ENCODE measurements around the gene C11orf24.

Gene C11orf24

DNA sequence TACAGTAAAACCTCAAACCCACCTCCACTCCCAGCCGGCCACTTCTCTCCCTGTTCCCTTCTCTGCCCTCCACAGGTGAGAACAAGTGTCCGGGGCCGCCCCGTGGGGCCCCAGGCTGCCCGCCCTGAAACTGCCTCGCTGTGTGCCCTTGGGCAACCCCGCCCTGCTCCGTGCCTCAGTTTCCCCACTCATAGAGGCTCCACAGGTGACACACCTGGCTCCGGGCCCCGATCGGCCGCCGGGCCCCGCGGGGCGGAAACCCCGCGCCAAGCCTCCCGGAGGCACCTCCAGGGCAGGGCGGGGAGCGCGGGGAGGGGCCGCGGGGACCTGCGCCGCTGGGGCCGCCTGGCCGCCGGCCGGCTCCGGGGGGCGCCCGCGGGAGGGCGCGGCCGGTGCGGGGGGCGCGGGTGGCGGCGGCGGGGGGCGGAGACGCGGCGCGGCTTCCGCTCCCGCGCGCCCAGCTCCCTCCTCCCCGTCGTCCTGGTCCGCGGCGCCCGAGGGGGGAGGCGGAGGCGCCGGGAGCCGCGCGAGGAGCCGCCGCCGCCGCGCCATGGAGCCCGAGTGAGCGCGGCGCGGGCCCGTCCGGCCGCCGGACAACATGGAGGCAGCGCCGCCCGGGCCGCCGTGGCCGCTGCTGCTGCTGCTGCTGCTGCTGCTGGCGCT is 40.5 kb upstream of the C11orf24 start, which contains the start of gene LRP5:
LRP5 (plus strand) TSS at position 475 of the 663 bp plus-strand sequence; CDS start at position 599, 124 bp downstream.
- Histone ChIP-seq H3K9me3 (ENCODE audit: low read depth, low read length) (no peaks in the 10 kb centered on the region), H3K27ac (0 out of 2 replicates have a peak within 1 kb of the TSS, but pooled peaks have one; percentile 76), H3K36me3 (ENCODE audit: insufficient read depth, low read length) (no peaks in the 10 kb centered on the region), H3K9ac (ENCODE audit: insufficient read length) (peak within 1 kb of the TSS; percentile 76), H3K4me3 (peak within 1 kb of the TSS; percentile 98)
- DNase-seq (ENCODE audit: low read depth, low spot score) = no peak
- TF ChIP-seq POLR2AphosphoS5 (IDR thresholded peaks at IDR 0.05; ENCODE audit: borderline replicate concordance, low read depth, low read length) (no peak), EZH2 (IDR thresholded peaks at IDR 0.05) (no peak), FOXP2 (optimal IDR thresholded peaks at IDR 0.05; ENCODE audit: control extremely low read depth, extremely low read length, insufficient read depth) (no peak)

DNA sequence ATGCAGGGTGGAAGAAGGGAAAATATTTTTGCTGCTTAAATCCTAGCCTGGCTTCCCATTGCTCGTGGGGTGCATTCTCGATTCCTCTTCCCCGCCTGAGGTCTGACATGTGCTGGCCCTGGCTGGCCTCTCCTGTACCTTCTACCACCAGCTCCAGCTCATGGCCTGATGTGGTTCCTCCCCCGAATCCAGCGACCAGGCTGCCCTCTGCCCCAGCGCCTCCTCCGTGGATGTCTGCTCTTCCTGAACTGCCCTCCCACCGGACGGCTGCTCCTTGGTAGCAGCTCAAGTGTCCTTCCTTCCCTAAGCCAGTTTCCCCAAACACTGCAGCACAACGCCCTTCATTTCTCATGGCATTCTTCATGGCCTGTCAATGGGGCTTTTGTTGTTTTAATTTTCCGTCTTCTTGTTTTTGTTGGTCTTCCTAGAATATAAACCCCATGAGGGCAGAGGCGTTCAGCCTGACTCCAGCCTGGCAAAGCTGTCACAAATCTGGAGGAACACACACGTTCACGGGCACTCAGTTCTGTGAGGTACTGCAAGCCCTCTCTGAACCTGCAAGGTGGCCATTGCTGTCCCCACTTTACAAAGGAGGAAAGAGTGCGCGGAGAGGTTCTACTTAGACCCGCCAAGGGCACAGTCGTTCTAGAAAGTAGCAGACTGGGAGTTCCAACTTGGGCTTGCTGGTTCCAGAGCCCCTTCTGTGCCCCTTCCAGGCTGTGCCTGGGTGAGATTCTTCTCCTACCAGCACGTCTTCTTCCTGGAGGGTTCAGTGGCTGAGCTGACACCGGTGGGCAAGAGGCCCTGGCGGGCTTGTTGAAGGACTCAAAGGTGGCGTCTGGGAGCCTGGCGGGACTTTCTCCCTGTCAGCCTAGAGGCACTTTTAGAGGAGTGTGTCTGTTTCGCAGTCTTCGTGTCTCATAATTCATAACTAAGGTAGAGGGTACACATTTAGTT is 39.7 kb upstream of the C11orf24 start:
- no peak overlapping the region for H3K9ac ChIP-seq (ENCODE audit: insufficient read length)
- DNase-seq (ENCODE audit: low read depth, low spot score) = no peak
- 0 out of 2 replicates have a peak overlapping the region, but pooled peaks have one; percentile 13 for H3K27ac ChIP-seq
- H3K36me3 ChIP-seq (ENCODE audit: insufficient read depth, low read length) = no peaks in the 10 kb centered on the region
- H3K4me3 ChIP-seq = no peak overlapping the region
- H3K9me3 ChIP-seq (ENCODE audit: low read depth, low read length) = no peaks in the 10 kb centered on the region
- TF ChIP-seq FOXP2 (optimal IDR thresholded peaks at IDR 0.05; ENCODE audit: control extremely low read depth, extremely low read length, insufficient read depth) (no peak), POLR2AphosphoS5 (IDR thresholded peaks at IDR 0.05; ENCODE audit: borderline replicate concordance, low read depth, low read length) (no peak), EZH2 (IDR thresholded peaks at IDR 0.05) (no peak)

DNA sequence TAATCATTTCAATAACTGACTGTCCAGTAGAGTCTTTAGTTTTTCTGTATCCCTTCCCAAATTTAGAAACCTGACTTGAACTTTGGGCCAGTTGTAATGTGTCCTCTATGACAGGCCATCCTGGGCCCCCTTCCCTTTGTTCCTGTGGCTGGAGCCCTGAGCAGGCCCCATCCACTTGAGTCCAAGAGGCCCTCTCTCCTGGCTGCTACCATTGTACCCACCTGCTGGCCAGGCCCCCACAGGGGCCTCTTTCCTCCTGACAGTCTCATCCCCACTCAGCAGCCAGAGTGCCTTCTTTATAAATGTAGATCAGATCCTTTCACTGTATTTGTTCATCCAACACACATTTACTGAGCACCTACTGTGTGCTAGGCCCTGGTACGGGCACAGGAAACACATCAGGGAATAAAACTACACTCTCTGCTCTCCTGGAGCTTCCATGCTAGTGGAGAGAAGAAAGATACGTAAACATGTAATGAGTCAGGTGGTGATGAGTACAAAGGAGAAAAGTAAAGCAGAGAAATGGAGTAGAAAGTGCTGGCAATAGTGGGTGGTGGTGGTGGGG is 37.9 kb upstream of the C11orf24 start:
- Histone ChIP-seq H3K27ac (no peak overlapping the region), H3K9ac (ENCODE audit: insufficient read length) (no peak overlapping the region), H3K4me3 (no peak overlapping the region), H3K36me3 (ENCODE audit: insufficient read depth, low read length) (no peaks in the 10 kb centered on the region), H3K9me3 (ENCODE audit: low read depth, low read length) (no peaks in the 10 kb centered on the region)
- TF ChIP-seq EZH2 (IDR thresholded peaks at IDR 0.05) (no peak), FOXP2 (optimal IDR thresholded peaks at IDR 0.05; ENCODE audit: control extremely low read depth, extremely low read length, insufficient read depth) (no peak), POLR2AphosphoS5 (IDR thresholded peaks at IDR 0.05; ENCODE audit: borderline replicate concordance, low read depth, low read length) (no peak)
- no peak for DNase-seq (ENCODE audit: low read depth, low spot score)

DNA sequence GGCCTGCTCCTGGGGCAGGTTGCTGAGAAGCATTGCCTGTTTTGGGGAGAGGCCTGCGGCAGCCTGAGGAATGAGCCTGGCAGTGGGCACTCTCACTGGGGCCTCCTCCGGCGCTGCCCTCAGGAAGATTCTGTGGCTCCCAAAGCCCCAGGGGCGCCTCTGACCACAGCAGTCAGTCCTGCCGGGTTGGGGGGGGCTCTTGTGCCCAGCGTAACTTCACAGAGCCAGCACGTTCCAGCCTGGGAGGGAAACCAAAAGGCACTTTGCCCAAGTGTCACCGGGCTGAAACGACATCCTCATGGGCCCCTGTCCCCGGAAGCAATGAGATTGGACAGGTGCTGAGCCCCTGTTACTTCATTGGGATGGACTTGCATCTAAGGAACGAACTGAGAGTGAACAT is 36.3 kb upstream of the C11orf24 start:
- TF ChIP-seq EZH2 (IDR thresholded peaks at IDR 0.05) (no peak), FOXP2 (optimal IDR thresholded peaks at IDR 0.05; ENCODE audit: control extremely low read depth, extremely low read length, insufficient read depth) (no peak), POLR2AphosphoS5 (IDR thresholded peaks at IDR 0.05; ENCODE audit: borderline replicate concordance, low read depth, low read length) (no peak)
- H3K27ac ChIP-seq = no peak overlapping the region
- no peak overlapping the region for H3K4me3 ChIP-seq
- no peak for DNase-seq (ENCODE audit: low read depth, low spot score)
- no peaks in the 10 kb centered on the region for H3K36me3 ChIP-seq (ENCODE audit: insufficient read depth, low read length)
- H3K9me3 ChIP-seq (ENCODE audit: low read depth, low read length) = no peaks in the 10 kb centered on the region
- no peak overlapping the region for H3K9ac ChIP-seq (ENCODE audit: insufficient read length)

DNA sequence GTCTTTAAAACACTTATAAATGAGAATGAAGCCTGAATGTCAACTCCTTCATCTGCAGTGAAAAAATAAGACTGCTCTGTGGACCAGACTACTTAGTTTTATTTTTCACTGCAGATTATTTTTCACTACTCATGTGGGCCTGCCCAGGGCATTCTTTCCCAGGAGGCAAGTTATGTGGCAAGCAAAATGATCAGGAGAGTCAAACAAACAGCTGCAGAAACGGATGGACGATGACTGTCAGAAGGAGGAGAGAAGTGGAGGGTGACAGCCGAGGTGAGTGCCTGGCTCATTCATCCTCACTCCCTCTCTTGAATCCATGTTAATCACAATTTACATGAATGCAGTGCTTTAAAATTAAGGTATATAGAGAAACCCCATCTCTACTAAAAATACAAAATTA is 34.9 kb upstream of the C11orf24 start:
- H3K4me3 ChIP-seq = no peak overlapping the region

DNA sequence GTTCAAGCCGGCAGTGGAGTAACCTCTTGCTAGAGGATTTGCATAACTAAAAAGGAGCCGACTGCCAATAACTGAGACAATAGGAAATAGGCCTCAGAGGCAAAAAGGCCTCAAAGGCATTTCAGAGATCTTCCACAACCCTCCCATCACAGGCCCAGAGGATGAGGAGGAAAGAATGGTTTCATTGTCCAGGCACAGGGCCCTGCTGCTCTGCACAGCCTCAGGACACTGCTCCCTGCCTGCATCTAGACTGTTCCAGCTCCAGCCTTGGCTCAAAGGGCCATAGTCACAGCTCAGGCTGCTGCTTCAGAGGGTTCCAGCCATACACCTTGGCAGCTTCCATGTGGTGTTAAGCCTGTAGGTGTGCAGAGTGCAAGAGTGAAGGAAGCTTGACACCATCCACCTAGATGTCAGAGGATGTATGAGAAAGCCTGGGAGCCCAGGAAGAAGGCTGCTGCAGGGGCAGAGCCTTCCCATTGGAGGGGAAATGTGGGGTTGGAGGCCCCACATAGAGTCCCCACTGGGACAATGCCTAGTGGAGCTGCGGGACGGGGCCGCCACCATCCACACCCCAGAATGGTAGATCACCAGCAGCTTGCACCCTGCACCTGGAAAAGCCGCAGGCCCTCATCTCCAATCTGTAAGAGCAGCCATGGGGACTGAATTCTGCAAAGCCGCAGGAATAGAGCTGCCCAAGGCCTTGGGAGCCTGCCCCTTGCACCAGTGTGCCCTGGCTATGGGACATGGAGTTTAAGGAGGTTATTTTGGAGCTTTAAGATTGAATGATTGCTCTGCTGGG is 32.4 kb upstream of the C11orf24 start:
- Histone ChIP-seq H3K9ac (ENCODE audit: insufficient read length) (no peak overlapping the region), H3K9me3 (ENCODE audit: low read depth, low read length) (no peaks in the 10 kb centered on the region), H3K27ac (no peak overlapping the region), H3K4me3 (no peak overlapping the region), H3K36me3 (ENCODE audit: insufficient read depth, low read length) (no peaks in the 10 kb centered on the region)
- TF ChIP-seq POLR2AphosphoS5 (IDR thresholded peaks at IDR 0.05; ENCODE audit: borderline replicate concordance, low read depth, low read length) = no peak
- no peak for TF ChIP-seq FOXP2 (optimal IDR thresholded peaks at IDR 0.05; ENCODE audit: control extremely low read depth, extremely low read length, insufficient read depth)
- DNase-seq (ENCODE audit: low read depth, low spot score) = no peak

More for the DNA sequence above, 34.9 kb upstream of the C11orf24 start:
- Histone ChIP-seq H3K9me3 (ENCODE audit: low read depth, low read length) (no peaks in the 10 kb centered on the region), H3K27ac (no peak overlapping the region), H3K36me3 (ENCODE audit: insufficient read depth, low read length) (no peaks in the 10 kb centered on the region), H3K9ac (ENCODE audit: insufficient read length) (no peak overlapping the region)
- TF ChIP-seq FOXP2 (optimal IDR thresholded peaks at IDR 0.05; ENCODE audit: control extremely low read depth, extremely low read length, insufficient read depth) (no peak), POLR2AphosphoS5 (IDR thresholded peaks at IDR 0.05; ENCODE audit: borderline replicate concordance, low read depth, low read length) (no peak), EZH2 (IDR thresholded peaks at IDR 0.05) (no peak)
- no peak for DNase-seq (ENCODE audit: low read depth, low spot score)

DNA sequence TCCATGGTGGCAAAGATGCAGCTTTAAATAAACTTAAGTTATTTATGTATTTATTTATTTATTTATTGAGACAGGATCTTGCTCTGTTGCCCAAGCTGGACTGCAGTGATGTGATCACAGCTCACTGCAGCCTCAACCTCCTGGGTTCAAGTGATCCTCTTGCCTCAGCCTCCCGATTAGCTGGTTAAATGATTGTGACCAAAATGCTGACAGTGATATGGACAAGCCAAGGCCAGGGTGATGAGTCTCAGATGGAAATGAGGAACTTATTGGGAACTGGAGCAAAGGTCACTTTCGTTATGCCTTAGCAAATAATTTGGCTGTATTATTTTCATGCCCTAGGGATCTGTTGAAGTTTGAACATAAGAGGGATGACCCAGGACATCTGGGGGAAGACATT is 31.3 kb upstream of the C11orf24 start:
- no peak for DNase-seq (ENCODE audit: low read depth, low spot score)
- Histone ChIP-seq H3K27ac (no peak overlapping the region), H3K9ac (ENCODE audit: insufficient read length) (no peak overlapping the region), H3K9me3 (ENCODE audit: low read depth, low read length) (no peaks in the 10 kb centered on the region), H3K36me3 (ENCODE audit: insufficient read depth, low read length) (no peaks in the 10 kb centered on the region), H3K4me3 (no peak overlapping the region)
- TF ChIP-seq FOXP2 (optimal IDR thresholded peaks at IDR 0.05; ENCODE audit: control extremely low read depth, extremely low read length, insufficient read depth) (no peak), EZH2 (IDR thresholded peaks at IDR 0.05) (no peak), POLR2AphosphoS5 (IDR thresholded peaks at IDR 0.05; ENCODE audit: borderline replicate concordance, low read depth, low read length) (no peak)

All from SK-N-MC (cell line).